Activated T-cell treated with anti-CD3 and anti-CD28 coated beads, Interleukin-2, amount 50 U/mL, for 1 hour (primary cell): ENCODE measurements around the gene IL21R.

Source experiments
- DNase-seq: peaks from one replicate; pipeline ENCODE4 v3.0.0-alpha.2; 2020

Gene IL21R

DNA sequence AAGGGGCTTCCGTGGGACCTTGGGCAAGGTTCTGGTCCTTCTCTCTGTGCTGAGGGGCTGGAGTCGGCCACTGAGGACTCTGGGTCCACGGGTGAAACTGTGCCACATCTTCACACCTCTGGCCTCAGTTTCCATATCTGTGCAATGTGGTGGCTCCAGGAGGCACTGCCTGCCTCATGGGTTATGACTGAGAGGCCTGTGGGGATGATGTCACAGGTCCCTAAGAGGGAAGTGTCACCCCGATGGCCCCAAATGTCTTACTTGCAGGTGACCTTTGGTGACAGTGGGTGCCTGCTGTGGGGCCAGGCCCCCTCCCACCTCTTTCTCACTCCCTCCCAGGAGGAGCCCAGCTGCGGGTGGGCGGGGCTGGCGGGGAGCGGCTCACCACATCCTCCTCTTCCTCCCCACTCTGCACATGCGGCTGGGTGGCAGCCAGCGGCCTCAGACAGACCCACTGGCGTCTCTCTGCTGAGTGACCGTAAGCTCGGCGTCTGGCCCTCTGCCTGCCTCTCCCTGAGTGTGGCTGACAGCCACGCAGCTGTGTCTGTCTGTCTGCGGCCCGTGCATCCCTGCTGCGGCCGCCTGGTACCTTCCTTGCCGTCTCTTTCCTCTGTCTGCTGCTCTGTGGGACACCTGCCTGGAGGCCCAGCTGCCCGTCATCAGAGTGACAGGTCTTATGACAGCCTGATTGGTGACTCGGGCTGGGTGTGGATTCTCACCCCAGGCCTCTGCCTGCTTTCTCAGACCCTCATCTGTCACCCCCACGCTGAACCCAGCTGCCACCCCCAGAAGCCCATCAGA is at the start of gene IL21R:
TSS of gene IL21R (plus strand) at position 407 of the 801 bp plus-strand sequence. CDS start 27,898 bp downstream, outside the sequence.
- peak; percentile 91 for DNase-seq

DNA sequence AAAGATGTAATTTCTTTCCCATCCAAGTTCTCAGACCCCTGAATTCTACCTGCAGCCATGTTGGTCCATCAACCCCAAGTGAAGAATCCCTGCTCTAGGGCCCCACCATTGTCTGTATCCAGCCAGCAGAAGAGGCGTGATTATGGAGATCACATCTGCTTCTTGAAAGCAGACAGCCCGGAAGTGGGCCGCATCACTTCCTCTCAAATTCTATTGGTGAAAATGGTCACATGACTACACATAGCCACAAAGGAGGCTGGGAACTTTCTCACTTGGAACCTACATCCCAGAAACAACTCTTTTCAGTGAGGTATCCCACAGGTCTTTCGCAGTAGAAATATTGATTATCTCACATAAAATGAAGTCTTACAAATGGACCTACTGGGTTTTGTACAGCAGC is 48.1 kb upstream of the IL21R start:
- DNase-seq: no peak

DNA sequence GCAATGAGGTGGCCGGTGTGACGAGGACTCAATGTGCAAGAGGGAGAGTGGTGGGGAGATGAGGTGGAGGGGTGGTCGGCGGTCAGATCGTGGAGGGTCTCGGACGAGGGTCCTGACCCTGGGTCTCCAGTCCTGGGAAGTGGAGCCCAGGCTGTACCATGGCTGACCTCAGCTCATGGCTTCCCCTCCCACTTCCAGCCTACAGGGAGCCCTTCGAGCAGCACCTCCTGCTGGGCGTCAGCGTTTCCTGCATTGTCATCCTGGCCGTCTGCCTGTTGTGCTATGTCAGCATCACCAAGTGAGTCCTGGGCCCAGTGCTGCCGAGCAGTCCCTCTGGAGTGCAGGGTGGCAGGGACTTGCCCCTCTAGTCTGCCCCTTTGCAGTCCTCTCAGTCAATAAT is 46.4 kb upstream of the IL21R start:
- peak; percentile 61 for DNase-seq

DNA sequence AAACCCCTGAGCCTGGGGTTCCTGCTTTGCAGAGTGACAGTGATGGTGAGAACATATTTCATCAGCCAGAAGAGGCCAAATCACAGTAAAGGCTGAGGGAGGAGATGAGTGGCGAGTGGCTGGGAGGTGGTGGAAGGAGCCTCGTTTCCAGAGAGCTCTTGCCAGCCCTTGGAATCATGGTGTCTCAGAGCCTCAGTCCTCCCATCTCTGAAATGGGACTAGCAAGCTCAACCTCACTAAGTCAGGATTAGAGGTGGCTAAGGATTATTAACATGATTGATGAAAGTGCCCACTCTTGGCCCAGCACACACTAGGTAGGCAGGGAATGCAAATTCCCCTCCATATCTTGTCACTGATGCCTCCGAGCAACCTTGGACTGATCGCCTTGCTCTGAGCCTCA is 45.2 kb upstream of the IL21R start:
- no peak for DNase-seq

- no peak for DNase-seq
These were observed 42.9 kb upstream of the IL21R start for GRCh38 chr16:27359051-27359450.

- DNase-seq: no peak
These were observed 42.4 kb upstream of the IL21R start for GRCh38 chr16:27359615-27360014.

DNA sequence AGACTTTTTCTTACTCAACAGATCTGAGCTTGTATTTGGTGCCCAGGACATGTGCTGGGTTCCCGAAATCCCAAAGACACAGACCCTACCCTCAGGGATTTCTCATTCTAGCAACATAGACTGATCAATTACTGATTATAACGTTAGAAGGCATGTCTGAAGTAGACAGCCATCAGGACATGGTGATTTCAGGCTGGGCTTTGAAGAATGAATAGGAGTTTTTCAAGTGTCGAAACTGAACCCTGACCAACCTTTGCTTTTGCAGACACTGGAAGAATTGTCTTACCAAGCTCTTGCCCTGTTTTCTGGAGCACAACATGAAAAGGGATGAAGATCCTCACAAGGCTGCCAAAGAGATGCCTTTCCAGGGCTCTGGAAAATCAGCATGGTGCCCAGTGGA is 40.0 kb upstream of the IL21R start:
- DNase-seq: no peak

GRCh38 chr16:27362570-27363245 is 39.3 kb upstream of the IL21R start:
- DNase-seq: no peak

GRCh38 chr16:27363246-27363632 is 38.7 kb upstream of the IL21R start:
- DNase-seq: no peak

DNA sequence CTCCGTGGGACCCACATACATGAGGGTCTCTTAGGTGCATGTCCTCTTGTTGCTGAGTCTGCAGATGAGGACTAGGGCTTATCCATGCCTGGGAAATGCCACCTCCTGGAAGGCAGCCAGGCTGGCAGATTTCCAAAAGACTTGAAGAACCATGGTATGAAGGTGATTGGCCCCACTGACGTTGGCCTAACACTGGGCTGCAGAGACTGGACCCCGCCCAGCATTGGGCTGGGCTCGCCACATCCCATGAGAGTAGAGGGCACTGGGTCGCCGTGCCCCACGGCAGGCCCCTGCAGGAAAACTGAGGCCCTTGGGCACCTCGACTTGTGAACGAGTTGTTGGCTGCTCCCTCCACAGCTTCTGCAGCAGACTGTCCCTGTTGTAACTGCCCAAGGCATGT is 38.2 kb upstream of the IL21R start:
- no peak for DNase-seq

- DNase-seq: no peak
These were observed 37.4 kb upstream of the IL21R start for GRCh38 chr16:27364493-27365141.

GRCh38 chr16:27365142-27366089 is 36.6 kb upstream of the IL21R start:
- no peak for DNase-seq

DNA sequence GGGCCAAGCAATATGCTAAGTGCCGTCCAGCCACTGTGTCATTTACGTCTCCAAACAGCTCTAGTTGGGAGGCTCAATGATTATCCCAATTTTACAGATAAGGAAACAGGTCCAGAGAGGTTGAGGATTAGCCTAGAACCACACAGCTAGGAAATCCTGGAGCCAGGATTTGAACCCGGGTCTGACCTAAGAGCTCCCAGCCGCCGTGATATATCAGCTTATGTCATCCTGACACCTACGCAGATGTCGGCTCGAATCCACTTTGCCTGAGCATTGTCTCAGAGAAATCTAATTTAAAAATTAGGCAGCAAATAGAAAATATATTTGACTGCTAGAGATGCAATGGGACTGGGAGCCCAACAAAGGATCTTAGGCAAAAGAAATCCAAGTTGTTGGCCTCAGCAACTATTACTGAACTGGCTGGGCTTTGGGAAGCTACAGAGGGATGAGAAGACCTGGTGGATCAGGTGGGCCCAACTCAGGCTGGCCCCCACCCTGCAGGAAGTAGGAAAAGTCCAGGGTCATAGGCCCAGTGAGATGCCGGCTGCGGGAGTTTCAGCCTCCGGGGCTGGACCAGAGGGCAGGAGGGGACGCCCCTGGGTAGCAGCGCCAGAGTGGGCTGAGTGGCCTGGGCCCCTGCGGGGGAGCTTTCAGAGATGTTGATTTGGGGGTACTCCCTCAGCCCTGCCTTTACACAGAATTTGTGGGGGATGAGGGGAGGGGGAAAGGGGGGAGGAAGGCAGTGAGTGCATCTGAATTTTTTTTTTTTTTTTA is 35.1 kb upstream of the IL21R start:
- peak; percentile 71 for DNase-seq

GRCh38 chr16:27367461-27368357 is 34.3 kb upstream of the IL21R start:
- DNase-seq: peak; percentile 88

DNA sequence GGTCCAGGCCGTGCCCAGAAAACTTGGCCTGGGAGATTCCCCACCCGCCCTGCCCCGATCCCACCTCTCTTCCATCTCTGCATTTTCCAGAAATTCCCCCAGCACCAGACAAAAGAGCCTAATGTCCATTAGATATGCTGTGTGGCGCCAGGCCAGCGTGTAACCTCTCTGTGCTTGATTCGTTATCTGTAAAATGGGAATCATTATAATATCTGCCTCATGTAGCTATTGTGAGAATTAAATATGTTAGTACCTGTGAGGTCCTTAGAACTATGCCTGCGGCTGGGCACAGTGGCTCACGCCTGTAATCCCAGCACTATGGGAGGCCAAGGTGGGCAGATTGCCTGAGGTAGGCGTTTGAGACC is 33.6 kb upstream of the IL21R start:
- no peak for DNase-seq

GRCh38 chr16:27369806-27370205 is 32.2 kb upstream of the IL21R start:
- no peak for DNase-seq

DNA sequence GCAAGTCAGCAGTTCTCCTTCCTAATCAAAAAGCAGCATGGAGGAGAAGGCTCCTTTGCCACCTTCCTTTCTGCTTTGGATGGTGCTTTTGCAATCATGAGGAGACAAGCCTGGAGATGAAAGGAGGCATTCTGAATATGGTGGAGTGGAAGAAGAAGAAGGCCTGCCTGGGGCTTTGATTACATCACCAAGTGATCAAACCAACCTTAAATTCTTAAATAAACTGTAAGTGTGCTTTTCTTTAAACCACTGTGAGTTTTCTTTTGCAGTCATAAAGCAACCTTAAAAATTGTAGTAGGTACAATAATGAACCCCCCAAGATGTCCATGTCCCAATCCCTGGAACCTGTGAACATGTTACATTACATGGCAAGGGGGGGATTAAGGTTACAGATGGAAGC is 31.7 kb upstream of the IL21R start:
- no peak for DNase-seq

DNA sequence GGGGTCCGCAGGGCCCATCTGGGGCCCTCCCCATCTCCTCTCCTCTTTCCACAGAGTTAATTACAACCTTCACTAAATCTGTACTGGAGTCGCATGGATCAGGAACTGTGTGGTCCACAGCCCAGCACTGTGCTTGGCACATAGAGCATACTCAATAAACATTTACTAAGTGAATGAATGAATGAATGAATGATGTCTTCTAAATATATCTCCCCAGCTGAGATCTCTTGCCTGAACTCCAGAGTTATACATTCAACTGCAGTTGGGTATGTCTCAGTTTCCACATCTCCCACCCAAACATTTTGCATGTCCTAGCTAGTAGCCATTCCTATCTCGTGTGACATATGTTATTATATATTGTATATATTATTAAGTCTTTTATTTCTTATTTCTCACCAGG is 28.7 kb upstream of the IL21R start:
- no peak for DNase-seq

GRCh38 chr16:27374221-27374803 is 27.7 kb upstream of the IL21R start:
- no peak for DNase-seq

GRCh38 chr16:27374804-27375425 is 27.1 kb upstream of the IL21R start:
- DNase-seq: peak; percentile 63
